GM21717 (cell line): ENCODE data around the gene HEATR5A.
"Not testable (repeated sequence)": the region's sequence is repeated elsewhere in the genome, so short reads cannot be mapped to it uniquely, and the experiment has no call there.

Source experiments
- ATAC-seq: cut with Tn5 transposase; IDR thresholded peaks from one replicate; pipeline ENCODE4 v1.9.1; 2021; ENCODE audit warnings: mild to moderate bottlenecking, moderate library complexity; ENCODE audit not compliant: unreplicated experiment

HEATR5A gene

DNA sequence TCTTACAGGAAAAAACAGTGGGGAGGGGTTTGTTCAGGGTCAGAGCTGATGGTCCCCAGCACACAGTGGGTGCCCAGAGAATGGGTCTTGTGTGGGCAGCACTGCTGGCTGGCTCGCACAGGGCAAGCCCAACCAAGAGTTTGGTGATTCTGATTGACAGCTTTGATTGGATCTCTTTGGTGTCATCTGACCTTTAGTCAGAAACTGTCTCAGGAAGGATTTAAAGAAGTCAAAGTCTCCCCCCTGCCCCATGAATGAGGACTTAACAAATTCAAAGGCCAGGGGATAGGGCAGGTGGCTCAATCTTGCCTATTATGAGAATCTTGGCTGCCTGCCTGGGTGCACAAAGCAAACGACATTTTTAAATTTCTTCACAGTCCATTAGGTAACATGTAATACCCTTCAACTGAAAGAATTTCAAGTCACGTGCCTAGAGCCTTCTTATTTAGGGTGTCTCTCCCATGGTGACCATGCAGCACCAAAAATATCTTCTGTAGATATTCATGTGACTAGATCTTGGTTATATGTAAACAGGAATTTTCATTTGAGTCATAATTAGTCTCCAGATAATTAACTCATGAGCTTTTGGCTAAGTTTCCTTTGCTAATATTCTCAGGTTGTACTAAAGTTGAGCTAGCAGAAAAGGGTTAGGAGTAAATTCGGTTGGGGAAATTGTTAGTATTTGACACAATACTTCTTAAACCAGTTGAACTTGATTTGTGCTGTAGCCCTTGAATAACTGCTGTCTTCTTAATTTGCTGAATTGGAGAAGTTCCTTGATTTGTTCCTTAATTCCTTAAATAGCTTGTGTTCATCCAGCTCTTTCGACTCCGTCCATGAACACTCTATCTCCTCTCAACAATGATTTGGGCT is 158.3 kb downstream of the HEATR5A start:
- ATAC-seq: no peak

DNA sequence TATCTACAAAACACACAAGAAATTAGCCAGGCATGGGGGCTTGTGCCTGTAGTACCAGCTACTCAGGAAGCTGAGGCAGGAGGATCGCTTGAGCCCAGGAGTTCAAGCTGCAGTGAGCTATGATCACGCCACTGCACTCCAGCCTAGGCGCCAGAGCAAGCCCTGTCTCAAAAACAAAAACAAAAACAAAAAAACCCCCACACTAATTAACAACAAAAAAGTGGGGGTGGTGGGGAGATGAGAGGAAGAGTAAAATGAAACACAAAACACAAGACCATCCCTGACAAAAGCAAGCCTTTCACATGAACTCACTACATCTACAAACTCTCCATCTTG is 158.9 kb downstream of the HEATR5A start:
- ATAC-seq: no peak

DNA sequence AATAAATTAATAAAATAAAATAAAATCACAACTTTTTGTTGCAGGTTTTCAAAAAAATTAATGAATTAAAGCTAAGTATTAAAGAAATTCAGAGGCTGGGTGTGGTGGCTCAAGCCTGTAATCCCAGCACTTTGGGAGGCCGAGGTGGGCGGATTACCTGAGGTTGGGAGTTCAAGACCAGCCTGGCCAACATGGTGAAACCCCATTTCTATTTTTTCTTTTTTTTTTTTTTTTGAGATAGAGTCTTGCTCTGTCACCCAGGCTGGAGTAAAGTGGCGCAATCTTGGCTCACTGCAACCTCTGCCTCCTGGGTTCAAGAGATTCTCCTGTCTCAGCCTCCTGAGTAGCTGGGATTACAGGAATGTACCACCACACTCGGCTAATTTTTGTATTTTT is 161.3 kb downstream of the HEATR5A start:
- not testable (repeated sequence) for ATAC-seq

DNA sequence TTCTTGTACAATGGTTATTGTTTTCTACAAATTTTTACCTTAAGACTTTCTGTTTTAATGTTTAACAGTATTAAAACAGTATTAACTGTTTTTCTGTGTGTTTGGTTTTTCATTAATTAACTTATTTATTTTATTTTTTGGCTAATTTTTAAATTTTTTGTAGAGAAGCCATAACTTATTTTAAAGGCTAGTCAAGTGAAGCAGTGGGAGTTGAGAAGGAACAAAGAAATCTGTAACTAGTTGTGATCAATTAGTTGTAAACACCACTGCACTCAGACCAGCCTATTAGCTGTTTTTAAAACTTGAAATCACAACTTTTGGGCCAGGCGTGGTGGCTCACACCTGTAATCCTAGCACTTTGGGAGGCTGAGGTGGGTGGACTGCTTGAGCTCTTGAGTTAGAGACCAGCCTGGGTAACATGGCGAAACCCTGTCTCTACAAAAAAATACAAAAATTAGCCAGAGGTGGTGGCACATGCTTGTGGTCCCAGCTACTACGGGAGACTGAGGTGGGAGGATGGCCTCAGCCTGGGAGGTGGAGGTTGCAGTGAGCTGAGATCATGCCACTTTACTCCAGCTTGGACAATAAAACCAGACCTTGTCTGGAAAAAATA is 161.8 kb downstream of the HEATR5A start:
- ATAC-seq: no peak

DNA sequence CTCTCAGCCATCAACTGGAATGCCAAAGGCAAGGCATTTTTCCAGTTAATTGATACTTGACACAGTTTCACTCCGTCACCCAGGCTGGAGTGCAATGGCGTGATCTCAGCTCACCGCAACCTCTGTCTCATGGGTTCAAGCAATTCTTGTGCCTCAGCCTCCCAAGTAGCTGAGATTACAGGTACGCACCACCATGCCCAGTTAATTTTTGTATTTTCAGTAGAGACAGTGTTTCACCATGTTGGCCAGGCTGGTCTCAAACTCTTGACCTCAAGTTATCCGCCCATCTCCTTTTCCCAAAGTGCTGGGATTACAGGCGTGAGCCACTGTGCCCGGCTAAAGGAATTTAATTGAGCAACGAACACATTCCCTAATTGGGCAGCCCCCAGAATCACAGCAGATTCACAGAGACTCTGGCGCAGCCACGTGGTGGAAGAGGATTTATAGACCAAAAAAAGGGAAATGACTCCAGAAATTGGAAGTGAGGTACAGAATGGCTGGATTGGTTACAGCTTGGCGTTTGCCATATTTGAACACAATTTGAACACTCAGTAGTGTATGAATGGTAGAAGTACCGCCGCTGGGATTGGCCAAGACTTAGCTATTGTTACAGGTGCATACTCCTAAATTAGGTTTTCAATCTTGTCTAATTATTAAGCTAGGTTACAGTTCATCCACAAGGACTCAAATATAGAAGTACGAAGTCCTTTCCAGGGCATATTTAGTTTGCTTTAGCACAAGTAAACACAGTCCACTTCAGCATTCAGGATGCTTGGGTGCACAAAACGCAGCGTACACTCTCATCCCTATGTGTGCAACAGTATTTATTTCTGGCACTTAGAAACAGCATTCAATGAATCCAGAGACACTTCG is 162.6 kb downstream of the HEATR5A start:
- ATAC-seq: not testable (repeated sequence)

DNA sequence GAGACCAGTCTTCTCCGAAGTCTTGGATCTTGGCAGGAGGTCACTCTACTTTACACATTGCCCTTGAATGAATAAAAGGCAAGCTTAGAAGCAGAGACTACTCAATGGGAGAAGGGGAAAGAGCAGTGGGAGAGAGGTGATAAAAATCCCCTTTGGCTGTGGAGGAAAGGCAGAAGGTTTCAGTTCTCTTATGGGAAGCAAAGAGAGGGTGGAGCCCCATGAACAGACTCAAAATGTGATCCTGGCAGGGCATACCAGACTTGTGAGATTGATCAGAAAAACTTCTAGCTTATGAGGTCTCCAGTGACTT is 163.2 kb downstream of the HEATR5A start:
- no peak for ATAC-seq

DNA sequence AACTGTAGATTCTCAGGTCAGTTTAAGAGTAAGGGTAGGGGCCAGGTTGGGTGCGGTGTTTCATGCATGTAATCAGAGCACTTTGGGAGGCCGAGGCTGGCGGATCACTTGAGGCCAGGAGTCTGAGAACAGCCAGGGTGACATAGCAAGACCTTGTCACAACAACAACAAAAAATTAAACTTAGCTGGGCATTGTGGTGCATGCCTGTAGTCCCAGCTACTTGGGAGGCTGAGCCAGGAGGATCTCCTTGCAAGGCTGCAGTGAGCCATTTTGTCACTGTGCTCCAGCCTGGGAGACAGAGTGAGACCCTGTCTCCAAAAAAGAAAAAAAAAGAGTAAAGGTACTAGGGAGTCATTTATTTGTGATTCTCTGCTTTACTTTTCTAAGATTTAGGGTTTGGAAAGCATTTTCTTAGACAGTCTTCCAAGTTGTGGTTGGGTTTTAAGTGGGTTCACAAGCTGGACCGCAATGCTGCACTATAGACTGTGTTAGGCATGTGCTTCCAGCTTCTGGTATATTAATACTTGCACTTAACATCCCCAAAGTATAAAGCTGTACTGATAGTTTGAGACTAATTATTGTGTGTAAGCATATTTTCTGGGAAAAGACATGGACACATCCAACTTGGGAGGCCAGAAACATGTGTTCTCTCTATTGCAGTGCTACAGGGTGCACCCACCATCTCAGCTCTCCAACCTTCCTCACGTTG is 163.7 kb downstream of the HEATR5A start:
- ATAC-seq: no peak

DNA sequence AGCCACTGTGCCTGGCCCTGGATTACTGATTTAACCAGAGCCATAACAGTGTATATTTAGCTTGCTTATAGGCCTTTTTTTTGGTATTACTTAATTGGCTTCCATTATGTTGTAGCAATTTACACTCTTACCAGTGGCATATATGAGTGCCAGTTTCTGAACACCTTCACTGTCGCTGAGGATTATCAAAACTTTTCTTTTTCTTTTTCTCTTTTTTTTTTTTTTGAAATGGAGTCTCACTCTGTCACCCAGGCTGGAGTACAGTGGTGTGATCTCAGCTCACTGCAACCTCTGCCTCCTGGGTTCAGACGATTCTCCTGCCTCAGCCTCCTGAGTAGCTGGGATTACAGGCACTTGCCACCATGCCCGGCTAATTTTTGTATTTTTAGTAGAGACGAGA is 164.4 kb downstream of the HEATR5A start:
- ATAC-seq: not testable (repeated sequence)

DNA sequence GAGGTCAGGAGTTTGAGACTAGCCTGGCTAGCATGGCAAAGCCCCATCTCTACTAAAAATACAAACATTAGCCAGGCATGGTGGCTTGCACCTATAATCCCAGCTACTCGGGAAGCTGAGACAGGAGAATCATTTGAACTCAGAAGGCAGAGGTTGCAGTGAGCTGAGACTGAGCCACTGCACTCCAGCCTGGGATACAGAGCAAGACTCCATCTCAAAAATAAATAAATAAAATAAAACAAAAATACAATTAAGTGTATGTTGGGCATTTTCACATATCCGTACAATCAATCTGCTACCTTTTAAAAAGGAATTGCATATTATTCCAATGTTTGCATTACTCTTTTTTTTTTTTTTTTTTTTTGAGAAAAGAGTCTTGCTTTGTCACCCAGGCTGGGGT is 165.1 kb downstream of the HEATR5A start:
- ATAC-seq: no peak

DNA sequence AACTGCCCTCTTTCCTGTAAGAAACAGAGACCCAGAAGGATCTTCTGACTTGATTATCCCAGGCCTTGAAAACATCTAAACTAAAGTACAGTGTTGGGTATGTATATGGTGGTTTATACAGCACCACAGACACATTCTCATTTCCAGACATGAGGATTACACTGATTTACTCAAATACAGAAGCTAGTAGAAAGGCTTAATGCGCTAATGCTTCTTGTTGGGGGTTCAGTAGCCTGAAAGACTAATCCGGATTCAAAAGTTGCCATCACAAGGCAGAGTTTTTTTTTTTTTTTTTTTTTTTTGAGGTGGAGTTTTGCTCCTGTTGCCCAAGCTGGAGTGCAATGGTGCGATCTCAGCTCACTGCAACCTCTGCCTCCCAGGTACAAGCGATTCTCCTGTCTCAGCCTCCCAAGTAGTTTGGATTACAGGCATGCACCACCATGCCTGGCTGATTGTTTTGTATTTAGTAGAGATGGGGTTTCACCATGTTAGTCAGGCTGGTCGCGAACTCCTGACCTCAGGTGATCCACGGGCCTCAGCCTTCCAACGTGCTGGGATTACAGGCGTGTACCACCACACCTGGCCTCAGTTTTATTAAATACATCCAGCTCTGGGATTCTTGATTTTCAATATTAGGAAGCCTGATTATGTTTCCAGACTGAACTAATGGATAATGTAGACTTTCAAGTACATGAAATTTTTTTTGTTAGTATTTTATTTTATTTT is 166.4 kb downstream of the HEATR5A start:
- no peak for ATAC-seq

DNA sequence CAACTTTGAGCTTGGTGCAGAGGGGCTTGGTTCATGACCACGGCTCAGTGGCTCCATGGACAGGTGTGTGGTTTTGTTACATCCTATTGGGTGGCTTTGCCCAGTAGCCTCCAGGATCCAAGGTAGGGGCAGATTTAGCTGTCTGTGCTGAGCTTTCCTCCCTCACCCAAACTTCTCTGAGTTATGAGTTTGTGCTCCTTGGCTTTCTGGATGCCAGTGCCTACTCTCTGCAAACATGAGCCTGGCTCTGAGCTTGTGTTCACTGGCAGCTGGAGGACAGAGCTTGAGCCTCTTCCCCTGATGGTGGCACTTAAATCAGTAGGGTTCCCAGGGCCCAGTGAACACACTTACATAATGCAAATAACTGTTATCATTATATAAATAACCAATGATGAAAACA is 167.5 kb downstream of the HEATR5A start:
- no peak for ATAC-seq

DNA sequence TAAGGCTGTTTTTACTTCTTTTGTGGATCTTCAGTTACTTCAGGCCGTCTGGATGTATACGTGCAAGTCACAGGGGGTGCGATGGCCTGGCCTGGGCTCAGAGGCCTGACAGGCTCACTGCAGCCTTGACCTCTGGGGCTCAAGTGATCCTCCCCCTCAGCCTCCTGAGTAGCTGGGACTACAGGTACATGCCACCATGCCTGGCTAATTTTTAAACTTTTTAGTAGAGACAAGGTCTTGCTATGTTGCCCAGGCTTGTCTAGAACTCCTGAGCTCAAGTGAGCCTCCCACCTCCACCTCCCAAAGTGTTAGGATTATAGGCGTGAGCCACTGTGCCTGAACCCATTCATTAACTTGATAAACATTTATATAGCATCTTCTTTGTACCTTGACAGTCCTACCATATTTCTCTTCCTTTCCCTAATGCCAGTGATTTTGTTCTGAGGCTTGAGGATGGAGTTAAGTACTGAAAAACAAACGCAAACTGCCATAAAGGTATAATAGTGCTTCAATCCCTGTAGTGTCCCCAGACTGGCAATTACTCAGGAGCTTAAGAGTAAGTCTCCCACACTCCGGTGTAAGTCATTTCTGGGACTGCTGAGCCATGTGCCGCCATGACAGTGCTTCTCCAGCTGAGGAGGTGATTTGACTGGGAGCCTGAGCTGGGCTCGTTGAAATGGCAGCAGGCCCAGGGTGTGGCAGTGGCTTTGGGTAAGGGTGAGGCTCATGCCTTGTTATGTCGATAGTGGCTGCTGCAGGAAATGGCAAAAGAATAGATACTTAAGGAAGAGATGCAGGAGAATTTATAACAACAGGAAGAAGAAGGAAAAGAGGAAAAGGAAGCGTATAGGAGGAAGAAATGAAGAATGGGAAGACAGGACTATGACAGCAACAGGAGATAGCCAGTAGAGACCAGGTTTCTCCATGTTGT is 169.1 kb downstream of the HEATR5A start:
- ATAC-seq: no peak

DNA sequence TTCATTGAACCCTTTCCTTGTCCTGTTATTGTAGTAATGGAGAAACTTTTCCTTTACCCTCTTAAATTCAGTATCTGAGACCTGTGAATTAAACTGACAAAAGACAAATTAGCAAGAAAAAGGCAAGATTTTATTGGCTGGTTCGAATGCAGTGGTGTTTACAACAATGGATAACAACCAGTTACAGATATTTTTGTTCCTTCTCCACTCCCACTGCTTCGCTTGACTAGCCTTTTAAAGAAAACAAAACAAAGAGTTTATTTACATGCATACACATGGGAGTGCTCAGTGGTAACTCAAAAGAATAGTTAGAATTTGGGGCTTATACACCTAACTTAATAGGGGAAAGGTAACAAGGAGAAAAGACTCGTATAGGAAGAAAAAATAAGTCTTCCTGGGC is 175.7 kb downstream of the HEATR5A start:
- no peak for ATAC-seq

DNA sequence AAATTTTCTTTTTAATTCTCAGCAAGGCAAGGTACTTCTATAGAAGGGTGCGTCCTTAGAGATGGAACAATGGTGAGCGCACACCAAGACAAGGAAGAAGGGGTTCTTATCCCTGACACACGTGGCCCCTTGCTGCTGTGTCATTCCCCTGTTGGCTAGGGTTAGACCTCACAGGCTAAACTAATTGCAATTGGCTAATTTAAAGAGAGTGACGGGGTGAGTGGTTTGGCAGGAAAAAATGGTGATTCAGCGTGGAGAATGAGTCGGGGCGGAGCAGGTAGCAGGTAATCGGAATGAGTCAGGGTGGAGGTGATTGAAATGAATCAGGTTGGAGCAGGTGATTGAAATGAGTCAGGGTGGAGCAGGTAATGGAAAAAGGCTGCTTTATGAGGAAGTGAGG is 176.5 kb downstream of the HEATR5A start:
- no peak for ATAC-seq

DNA sequence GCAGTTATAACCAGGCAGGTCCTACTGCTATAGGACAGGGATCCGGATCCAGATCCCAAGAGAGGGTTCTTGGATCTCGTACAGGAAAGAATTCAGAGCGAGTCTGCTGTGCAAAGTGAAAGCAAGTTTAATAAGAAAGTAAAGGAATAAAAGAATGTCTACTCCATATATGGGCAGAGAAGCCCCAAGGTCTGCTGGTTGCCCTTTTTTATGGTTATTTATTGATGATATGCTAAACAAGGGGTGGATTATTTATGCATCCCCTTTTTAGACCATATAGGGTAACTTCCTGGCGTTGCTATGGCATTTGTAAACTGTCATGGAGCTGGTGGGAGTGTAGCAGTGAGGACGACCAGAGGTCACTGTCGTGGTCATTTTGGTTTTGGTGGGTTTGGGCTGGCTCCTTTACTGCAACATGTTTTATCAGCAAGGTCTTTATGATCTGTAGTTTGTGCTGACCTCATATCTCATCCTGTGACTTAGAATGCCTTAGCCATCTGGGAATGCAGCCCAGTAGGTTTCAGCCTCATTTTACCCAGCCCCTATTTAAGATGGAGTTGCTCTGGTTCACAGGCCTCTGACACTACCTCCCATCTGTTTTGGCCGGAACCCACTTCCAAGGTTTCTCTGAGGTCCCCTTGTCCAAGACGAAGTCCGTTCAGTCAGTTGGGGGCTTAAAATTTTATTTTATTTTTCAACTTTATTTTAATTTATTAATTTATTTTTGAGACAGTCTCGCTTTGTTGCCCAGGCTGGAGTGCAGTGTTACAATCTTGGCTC is 178.0 kb downstream of the HEATR5A start:
- ATAC-seq: not testable (repeated sequence)
